ENCODE measurements around the gene RAVER1.

Gene RAVER1

GRCh38 chr19:10289167-10289835 is 44.0 kb downstream of the RAVER1 start:
- peak; percentile 13 for ATAC-seq
- no peak for TF ChIP-seq RARB (CRISPR knock-in tag; IDR thresholded peaks at IDR 0.05)
- TF ChIP-seq BACH2 (CRISPR knock-in tag; IDR thresholded peaks at IDR 0.05; ENCODE audit: borderline replicate concordance): no peak
- no peak for TF ChIP-seq TSHZ2 (CRISPR knock-in tag; IDR thresholded peaks at IDR 0.05)
- no peak for TF ChIP-seq GLIS3 (CRISPR knock-in tag; IDR thresholded peaks at IDR 0.05)
- no peak for TF ChIP-seq TOX (CRISPR knock-in tag; IDR thresholded peaks at IDR 0.05; ENCODE audit: borderline replicate concordance)
- TF ChIP-seq TCF4 (CRISPR knock-in tag; IDR thresholded peaks at IDR 0.05; ENCODE audit: borderline replicate concordance): no peak
- TF ChIP-seq SNAI2 (CRISPR knock-in tag; IDR thresholded peaks at IDR 0.05): no peak
- no peak for TF ChIP-seq ZNF565 (CRISPR knock-in tag; conservative IDR thresholded peaks at IDR 0.05; ENCODE audit: low read depth)
- no peak for TF ChIP-seq ZFP3 (CRISPR knock-in tag; IDR thresholded peaks at IDR 0.05)
- TF ChIP-seq, protein P1, sequence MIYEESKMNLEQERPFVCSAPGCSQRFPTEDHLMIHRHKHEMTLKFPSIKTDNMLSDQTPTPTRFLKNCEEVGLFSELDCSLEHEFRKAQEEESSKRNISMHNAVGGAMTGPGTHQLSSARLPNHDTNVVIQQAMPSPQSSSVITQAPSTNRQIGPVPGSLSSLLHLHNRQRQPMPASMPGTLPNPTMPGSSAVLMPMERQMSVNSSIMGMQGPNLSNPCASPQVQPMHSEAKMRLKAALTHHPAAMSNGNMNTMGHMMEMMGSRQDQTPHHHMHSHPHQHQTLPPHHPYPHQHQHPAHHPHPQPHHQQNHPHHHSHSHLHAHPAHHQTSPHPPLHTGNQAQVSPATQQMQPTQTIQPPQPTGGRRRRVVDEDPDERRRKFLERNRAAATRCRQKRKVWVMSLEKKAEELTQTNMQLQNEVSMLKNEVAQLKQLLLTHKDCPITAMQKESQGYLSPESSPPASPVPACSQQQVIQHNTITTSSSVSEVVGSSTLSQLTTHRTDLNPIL (CRISPR knock-in tag; IDR thresholded peaks at IDR 0.05; ENCODE audit: low read depth): no peak
- no peak for TF ChIP-seq ESRRG (CRISPR knock-in tag; IDR thresholded peaks at IDR 0.05)
- no peak for TF ChIP-seq OSR1 (CRISPR knock-in tag; IDR thresholded peaks at IDR 0.05)
- TF ChIP-seq, protein P2, sequence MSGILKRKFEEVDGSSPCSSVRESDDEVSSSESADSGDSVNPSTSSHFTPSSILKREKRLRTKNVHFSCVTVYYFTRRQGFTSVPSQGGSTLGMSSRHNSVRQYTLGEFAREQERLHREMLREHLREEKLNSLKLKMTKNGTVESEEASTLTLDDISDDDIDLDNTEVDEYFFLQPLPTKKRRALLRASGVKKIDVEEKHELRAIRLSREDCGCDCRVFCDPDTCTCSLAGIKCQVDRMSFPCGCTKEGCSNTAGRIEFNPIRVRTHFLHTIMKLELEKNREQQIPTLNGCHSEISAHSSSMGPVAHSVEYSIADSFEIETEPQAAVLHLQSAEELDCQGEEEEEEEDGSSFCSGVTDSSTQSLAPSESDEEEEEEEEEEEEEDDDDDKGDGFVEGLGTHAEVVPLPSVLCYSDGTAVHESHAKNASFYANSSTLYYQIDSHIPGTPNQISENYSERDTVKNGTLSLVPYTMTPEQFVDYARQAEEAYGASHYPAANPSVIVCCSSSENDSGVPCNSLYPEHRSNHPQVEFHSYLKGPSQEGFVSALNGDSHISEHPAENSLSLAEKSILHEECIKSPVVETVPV (CRISPR knock-in tag; IDR thresholded peaks at IDR 0.05): no peak
- no peak for TF ChIP-seq ZNF8 (CRISPR knock-in tag; IDR thresholded peaks at IDR 0.05)
- TF ChIP-seq ARNTL (CRISPR knock-in tag; IDR thresholded peaks at IDR 0.05; ENCODE audit: borderline replicate concordance, low read depth): no peak
- TF ChIP-seq, protein P3, sequence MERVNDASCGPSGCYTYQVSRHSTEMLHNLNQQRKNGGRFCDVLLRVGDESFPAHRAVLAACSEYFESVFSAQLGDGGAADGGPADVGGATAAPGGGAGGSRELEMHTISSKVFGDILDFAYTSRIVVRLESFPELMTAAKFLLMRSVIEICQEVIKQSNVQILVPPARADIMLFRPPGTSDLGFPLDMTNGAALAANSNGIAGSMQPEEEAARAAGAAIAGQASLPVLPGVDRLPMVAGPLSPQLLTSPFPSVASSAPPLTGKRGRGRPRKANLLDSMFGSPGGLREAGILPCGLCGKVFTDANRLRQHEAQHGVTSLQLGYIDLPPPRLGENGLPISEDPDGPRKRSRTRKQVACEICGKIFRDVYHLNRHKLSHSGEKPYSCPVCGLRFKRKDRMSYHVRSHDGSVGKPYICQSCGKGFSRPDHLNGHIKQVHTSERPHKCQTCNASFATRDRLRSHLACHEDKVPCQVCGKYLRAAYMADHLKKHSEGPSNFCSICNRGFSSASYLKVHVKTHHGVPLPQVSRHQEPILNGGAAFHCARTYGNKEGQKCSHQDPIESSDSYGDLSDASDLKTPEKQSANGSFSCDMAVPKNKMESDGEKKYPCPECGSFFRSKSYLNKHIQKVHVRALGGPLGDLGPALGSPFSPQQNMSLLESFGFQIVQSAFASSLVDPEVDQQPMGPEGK (CRISPR knock-in tag; IDR thresholded peaks at IDR 0.05; ENCODE audit: borderline replicate concordance): no peak
- TF ChIP-seq, protein P4, sequence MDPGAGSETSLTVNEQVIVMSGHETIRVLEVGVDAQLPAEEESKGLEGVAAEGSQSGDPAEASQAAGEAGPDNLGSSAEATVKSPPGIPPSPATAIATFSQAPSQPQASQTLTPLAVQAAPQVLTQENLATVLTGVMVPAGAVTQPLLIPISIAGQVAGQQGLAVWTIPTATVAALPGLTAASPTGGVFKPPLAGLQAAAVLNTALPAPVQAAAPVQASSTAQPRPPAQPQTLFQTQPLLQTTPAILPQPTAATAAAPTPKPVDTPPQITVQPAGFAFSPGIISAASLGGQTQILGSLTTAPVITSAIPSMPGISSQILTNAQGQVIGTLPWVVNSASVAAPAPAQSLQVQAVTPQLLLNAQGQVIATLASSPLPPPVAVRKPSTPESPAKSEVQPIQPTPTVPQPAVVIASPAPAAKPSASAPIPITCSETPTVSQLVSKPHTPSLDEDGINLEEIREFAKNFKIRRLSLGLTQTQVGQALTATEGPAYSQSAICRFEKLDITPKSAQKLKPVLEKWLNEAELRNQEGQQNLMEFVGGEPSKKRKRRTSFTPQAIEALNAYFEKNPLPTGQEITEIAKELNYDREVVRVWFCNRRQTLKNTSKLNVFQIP (CRISPR knock-in tag; IDR thresholded peaks at IDR 0.05; ENCODE audit: borderline replicate concordance, low read depth): no peak
- TF ChIP-seq ISL1 (CRISPR knock-in tag; IDR thresholded peaks at IDR 0.05): no peak

GRCh38 chr19:10288662-10289166 is 44.6 kb downstream of the RAVER1 start:
- TF ChIP-seq TSHZ2 (CRISPR knock-in tag; IDR thresholded peaks at IDR 0.05) (no peak), ZNF565 (CRISPR knock-in tag; conservative IDR thresholded peaks at IDR 0.05; ENCODE audit: low read depth) (no peak), TCF4 (CRISPR knock-in tag; IDR thresholded peaks at IDR 0.05; ENCODE audit: borderline replicate concordance) (no peak), TOX (CRISPR knock-in tag; IDR thresholded peaks at IDR 0.05; ENCODE audit: borderline replicate concordance) (no peak), ARNTL (CRISPR knock-in tag; IDR thresholded peaks at IDR 0.05; ENCODE audit: borderline replicate concordance, low read depth) (no peak), ESRRG (CRISPR knock-in tag; IDR thresholded peaks at IDR 0.05) (no peak), ZNF8 (CRISPR knock-in tag; IDR thresholded peaks at IDR 0.05) (no peak), PPARA (CRISPR knock-in tag; IDR thresholded peaks at IDR 0.05; ENCODE audit: borderline replicate concordance) (no peak)
- TF ChIP-seq, protein P2 (CRISPR knock-in tag; IDR thresholded peaks at IDR 0.05): no peak
- peak; percentile 68 for ATAC-seq
